GM21786 (cell line): ENCODE measurements around the gene CZIB.
"Not testable (repeated sequence)": the region's sequence is repeated elsewhere in the genome, so short reads cannot be mapped to it uniquely, and the experiment has no call there.

ENCODE experiments used
- ATAC-seq: cut with Tn5 transposase; IDR thresholded peaks from one replicate; pipeline ENCODE4 v1.9.1; 2021; ENCODE audit not compliant: unreplicated experiment

The CZIB gene

DNA sequence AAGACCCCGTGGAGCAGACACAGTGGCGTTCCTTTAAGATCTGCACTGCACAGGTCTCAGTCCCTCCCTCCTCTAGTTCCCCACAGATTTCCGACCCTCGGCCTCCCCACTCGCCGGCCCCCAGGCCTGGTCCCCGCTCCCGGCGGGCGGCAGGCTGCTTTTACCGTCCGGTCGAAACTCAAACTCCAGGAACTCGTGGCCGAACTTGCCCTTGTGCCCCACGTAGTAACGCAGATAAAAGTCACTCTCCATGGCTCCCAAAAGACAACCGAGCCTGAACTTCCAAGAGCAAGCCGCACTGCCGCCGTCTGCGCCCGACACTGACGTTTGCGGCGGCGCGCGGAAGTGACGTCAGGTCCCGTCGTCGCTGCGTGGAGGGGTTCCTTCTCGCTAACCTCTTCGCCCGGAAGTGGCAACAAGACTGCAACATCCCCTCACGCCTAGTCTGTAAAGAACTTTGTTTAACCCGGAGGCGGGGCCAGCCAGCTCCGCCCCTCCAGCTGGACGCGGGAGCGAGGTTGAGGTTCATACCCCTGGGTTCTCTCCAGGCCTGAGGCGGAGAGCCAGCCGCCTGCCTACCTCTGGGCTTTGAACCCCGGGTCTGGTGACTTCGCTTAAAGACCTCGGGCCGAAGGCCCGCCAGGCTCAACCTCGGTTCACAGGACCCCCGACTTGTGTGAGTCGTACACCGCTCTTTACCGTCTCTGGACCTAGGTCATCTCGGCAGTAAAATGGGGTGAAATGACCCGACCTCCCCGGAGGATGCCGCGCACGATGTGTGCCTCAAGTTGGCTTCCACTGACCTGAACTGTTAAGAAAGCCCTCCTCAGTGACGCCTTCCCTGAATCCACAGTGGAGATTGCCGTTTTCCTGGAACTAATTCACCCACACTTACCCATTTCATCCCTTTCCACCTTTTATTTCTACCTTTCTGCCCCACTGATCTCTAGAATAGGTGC, 18.0 kb upstream of the CZIB start, which contains the start of gene MAGOH:
TSS of gene MAGOH (minus strand) at position 322 of the 959 bp plus-strand sequence. CDS start at position 252, 70 bp downstream.
- peak; percentile 99 for ATAC-seq

- ATAC-seq = no peak
Observed at GRCh38 chr1:53237638-53238037, 17.2 kb upstream of the CZIB start.

DNA sequence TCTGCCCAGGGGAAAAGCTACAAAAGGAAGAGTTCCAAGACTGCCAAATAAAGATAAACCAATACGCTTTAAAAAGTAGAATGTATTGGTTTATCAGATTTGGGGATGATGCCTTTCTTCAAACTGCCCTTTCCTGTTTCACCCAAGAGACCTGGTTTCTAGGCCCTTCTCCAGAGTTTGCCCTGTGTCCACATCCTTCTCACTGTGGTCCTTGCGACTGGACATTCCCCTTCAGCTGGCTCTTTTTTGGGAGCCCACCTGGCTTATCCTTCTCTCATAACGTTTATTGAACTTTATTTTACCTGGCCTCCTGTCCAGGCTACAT, 490 bp upstream of the CZIB start:
- no peak for ATAC-seq

- ATAC-seq = no peak
Observed at GRCh38 chr1:53219711-53220110, 723 bp downstream of the CZIB start.

- ATAC-seq = no peak
Observed at GRCh38 chr1:53218201-53218600, 2.2 kb downstream of the CZIB start.

DNA sequence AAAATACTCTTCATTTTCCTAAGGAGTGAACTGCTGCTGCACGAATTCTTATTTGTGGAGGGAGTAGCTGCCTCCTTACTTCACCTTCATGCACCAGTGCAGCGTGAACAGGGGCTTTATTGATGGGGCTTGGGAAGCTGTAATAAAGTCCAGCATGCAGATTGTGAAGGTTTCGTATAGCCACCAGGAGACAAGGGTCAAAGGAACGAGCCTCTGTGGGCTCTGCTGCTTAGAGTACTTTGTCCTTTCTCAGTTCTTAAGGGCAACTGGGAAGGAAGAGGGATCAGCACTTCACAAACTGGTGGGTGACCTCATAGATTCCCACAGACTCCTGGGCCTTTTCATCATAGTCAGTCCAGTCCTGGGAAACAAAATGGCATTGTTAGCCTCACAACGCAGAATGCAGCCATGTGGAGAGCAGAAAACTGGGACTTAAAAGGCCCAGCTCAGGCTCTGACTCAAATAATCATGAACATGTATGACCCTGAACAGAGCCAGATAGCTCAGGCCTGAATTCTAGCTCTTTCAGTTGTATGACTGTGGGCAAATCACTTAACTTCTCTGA, 6.0 kb downstream of the CZIB start:
- ATAC-seq = no peak

GRCh38 chr1:53210954-53211353, 9.5 kb downstream of the CZIB start:
- no peak for ATAC-seq

DNA sequence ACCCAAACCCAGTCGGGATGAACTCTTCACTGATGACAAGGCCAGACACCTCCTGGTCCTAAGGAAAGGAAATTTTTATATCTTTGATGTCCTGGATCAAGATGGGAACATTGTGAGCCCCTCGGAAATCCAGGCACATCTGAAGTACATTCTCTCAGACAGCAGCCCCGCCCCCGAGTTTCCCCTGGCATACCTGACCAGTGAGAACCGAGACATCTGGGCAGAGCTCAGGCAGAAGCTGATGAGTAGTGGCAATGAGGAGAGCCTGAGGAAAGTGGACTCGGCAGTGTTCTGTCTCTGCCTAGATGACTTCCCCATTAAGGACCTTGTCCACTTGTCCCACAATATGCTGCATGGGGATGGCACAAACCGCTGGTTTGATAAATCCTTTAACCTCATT, 10.1 kb downstream of the CZIB start:
- ATAC-seq = no peak

GRCh38 chr1:53207726-53208125, 12.7 kb downstream of the CZIB start:
- no peak for ATAC-seq

GRCh38 chr1:53206735-53207379, 13.6 kb downstream of the CZIB start:
- no peak for ATAC-seq

DNA sequence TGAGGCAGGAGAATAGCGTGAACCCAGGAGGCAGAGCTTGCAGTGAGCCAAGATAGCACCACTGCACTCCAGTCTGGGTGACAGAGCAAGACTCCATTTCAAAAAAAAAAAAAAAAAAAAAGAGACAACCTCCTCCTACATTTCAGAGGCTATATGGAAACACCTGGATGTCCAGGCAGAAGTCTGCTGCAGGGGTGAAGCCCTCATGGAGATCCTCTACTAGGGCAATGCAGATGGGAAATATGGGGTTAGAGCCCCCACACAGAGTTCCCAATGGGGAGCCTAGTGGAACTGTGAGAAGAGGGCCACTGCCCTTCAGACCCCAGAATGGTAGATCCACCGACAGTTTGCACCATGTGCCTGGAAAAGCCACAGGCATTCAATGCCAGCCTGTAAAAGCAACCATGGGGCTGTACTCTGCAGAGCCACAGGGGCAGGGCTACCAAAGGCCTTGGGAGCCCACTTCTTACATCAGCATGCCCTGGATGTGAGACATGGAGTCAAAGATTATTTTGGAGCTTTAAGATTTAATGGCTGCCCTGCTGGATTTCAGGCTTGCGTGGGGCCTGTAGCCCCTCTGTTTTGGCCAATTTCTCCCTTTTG, 14.2 kb downstream of the CZIB start:
- not testable (repeated sequence) for ATAC-seq

GRCh38 chr1:53205496-53205895, 14.9 kb downstream of the CZIB start:
- not testable (repeated sequence) for ATAC-seq

DNA sequence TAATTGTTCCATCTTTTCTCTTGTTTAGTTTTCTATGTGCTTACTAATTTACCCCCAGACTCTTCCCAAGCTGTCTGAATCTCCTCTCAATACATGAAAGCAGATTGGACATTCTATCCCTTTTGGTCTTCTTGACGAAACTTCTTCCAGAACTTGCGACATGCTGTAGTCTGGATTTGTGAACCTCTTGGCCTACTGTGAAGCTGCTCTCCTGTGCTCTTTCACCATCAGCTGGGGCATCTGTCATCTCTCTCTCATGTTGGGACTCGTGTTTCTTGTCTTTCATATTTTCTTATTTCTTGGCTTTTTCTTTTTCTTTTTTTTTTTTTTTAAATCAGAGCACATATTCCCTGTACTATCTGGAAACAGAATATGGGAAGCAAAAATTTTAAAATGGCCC, 17.0 kb downstream of the CZIB start:
- ATAC-seq = no peak

DNA sequence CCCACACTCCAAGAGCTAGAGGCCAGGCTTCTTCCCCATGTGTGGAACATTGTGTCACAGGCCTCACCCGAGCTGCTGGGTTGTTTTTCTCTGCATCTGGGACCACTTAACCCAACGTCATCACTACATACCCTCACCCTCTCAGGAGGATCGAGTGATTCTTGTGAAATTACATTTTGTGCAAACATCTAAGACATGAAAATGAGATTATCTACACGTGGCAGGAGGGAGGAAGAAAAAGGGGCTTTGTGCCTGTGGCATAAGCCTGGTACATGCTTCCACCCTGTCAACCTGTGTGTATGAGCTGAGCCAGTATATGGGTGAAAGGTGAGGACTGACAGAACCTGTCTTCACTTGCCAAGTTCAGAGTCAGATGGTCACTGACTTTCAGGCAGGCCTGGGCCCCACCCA, 22.2 kb downstream of the CZIB start:
- no peak for ATAC-seq

DNA sequence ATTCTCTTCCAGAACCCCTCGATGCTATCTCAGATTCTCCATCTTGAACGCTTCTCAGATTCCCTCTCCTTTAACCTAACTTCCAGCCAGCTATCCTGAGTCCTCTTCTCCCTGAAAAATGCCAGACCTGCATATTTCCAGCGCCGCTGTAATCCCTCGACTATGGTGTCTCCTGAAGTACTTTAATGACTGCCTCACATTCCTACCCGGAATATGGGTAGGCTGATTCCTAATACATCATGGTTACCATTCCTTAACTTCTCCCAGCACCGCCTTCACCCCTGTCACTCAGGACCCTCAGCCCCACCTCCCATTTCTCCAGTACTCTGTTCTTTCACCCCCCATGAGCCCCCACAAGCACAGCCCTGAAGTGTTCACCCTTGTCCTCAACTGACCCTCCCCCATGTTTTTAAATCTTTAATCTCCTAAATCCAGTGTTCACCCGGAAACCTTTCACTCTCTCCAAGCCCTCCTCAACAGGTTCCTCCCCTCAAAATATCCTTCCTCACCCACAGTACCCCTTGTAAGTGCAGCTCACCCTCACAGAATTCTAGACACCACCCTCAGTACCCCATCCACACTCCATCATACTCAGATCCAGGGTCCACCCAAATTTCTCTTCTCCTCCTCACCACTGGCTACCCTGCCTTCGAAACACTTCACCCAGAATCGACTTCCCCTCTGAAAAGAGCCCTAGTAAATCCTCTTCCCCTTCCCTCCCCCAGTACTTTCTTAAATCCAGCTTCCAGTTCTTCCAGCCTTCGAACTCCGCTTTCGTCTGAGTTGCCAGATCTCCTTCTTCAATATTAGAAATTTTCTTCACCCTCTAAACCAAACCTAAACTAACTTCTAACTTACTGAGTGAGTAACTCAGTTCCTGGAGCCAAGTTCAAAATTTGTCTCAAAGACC, 22.9 kb downstream of the CZIB start:
- no peak for ATAC-seq

- ATAC-seq = peak; percentile 99
Observed at GRCh38 chr1:53196485-53197290, 23.7 kb downstream of the CZIB start, which contains the start of gene CPT2. Gene CPT2 (plus strand): TSS chr1:53196824. CDS start chr1:53196944, 120 bp downstream.

- peak; percentile 1 for ATAC-seq
Observed at GRCh38 chr1:53196017-53196484, 24.4 kb downstream of the CZIB start.

- no peak for ATAC-seq
Observed at GRCh38 chr1:53195246-53196016, 25.0 kb downstream of the CZIB start.

DNA sequence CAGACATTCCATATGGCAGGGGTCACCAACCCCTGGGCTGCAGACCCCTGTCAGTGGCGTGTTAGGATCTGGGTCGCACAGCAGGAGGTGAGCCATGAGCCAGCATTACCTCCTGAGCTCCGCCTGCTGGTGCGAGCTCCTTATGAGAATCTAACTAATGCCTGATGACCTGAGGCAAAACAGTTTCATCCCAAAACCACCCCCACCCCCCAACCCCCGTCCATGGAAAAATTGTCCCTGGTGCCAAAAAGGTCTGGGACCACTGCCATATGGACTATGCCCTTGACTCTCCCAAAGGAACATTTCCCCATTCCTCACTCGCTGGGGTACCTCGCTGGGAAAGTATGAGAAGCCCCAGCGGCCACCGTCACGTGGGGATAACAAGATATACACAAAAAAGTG, 30.2 kb downstream of the CZIB start:
- no peak for ATAC-seq
